HG03378 (cell line): ENCODE measurements around the gene DMKN.
"Not testable (repeated sequence)": the region's sequence is repeated elsewhere in the genome, so short reads cannot be mapped to it uniquely, and the experiment has no call there.

Experiments
- ATAC-seq: cut with Tn5 transposase; IDR thresholded peaks from one replicate; pipeline ENCODE4 v1.9.1; 2021; ENCODE audit warnings: mild to moderate bottlenecking, moderate library complexity; ENCODE audit not compliant: unreplicated experiment

DMKN gene

GRCh38 chr19:35470128-35470527 is 43.3 kb downstream of the DMKN start:
- no peak for ATAC-seq

- peak; percentile 63 for ATAC-seq
Measured at GRCh38 chr19:35468637-35469036, 44.8 kb downstream of the DMKN start.

- no peak for ATAC-seq
Measured at GRCh38 chr19:35466259-35466658, 47.2 kb downstream of the DMKN start.

GRCh38 chr19:35462956-35463355 is 50.5 kb downstream of the DMKN start:
- not testable (repeated sequence) for ATAC-seq

GRCh38 chr19:35462476-35462953 is 50.9 kb downstream of the DMKN start:
- peak; percentile 62 for ATAC-seq

GRCh38 chr19:35461788-35462187 is 51.7 kb downstream of the DMKN start:
- not testable (repeated sequence) for ATAC-seq

GRCh38 chr19:35461060-35461459 is 52.4 kb downstream of the DMKN start:
- no peak for ATAC-seq

- no peak for ATAC-seq
Measured at GRCh38 chr19:35460608-35461007, 52.8 kb downstream of the DMKN start.

GRCh38 chr19:35459414-35460082 is 53.9 kb downstream of the DMKN start:
- ATAC-seq = no peak

GRCh38 chr19:35458731-35459391 is 54.6 kb downstream of the DMKN start:
- ATAC-seq = no peak

GRCh38 chr19:35458192-35458591 is 55.3 kb downstream of the DMKN start:
- ATAC-seq = no peak

GRCh38 chr19:35457173-35457572 is 56.3 kb downstream of the DMKN start:
- no peak for ATAC-seq

GRCh38 chr19:35455616-35456201 is 57.7 kb downstream of the DMKN start:
- no peak for ATAC-seq

- no peak for ATAC-seq
Measured at GRCh38 chr19:35454663-35455062, 58.8 kb downstream of the DMKN start.

- ATAC-seq = no peak
Measured at GRCh38 chr19:35451338-35452096, 61.9 kb downstream of the DMKN start.

GRCh38 chr19:35449359-35450043 is 63.9 kb downstream of the DMKN start:
- ATAC-seq = no peak

- no peak for ATAC-seq
Measured at GRCh38 chr19:35447606-35448469, 65.6 kb downstream of the DMKN start, which contains the start of gene FFAR2. Gene FFAR2 (plus strand): TSS chr19:35448257. CDS start chr19:35449715, 1,458 bp downstream.
